H9 (cell line): ENCODE data around the gene FOXF2. TPM values are rescaled to one million over a fixed set of nuclear protein-coding genes. Genes with fewer than 3 reads are reported as not detected.

Source experiments
- DNase-seq: peaks from one replicate; pipeline ENCODE4 v3.0.0-alpha.2; 2017
- H2AFZ ChIP-seq: one replicate; pipeline ENCODE4 v1.6.1; 2013; ENCODE audit warnings: mild to moderate bottlenecking, low read length, control low read depth, moderate library complexity
- H2AK5ac ChIP-seq: 2 replicates; pipeline ENCODE4 v1.6.1; 2013; ENCODE audit warnings: low read length, control low read depth, mixed read lengths; ENCODE audit not compliant: insufficient read length
- H2BK120ac ChIP-seq: one replicate; pipeline ENCODE4 v1.6.1; 2013; ENCODE audit warnings: low read depth, mild to moderate bottlenecking, low read length, control low read depth, inconsistent platforms; ENCODE audit not compliant: poor library complexity, severe bottlenecking
- H2BK12ac ChIP-seq: 2 replicates; pipeline ENCODE4 v1.6.1; 2013; ENCODE audit warnings: low read length, control low read depth, mixed read lengths, low read depth; ENCODE audit not compliant: insufficient read length
- H2BK15ac ChIP-seq: 2 replicates; pipeline ENCODE4 v1.6.1; 2013; ENCODE audit warnings: low read depth, low read length, control low read depth
- H2BK20ac ChIP-seq: one replicate; pipeline ENCODE4 v1.6.1; 2013; ENCODE audit warnings: low read depth, mild to moderate bottlenecking, low read length, control low read depth, inconsistent platforms; ENCODE audit not compliant: poor library complexity, severe bottlenecking
- H2BK5ac ChIP-seq: 2 replicates; pipeline ENCODE4 v1.6.1; 2013; ENCODE audit warnings: low read length, control low read depth, mixed read lengths; ENCODE audit not compliant: insufficient read length
- H3K14ac ChIP-seq: 2 replicates; pipeline ENCODE4 v1.6.1; 2013; ENCODE audit warnings: low read length, control low read depth; ENCODE audit not compliant: insufficient read depth
- H3K18ac ChIP-seq: 2 replicates; pipeline ENCODE4 v1.6.1; 2013; ENCODE audit warnings: low read depth, mild to moderate bottlenecking, mixed read lengths, low read length, control low read depth; ENCODE audit not compliant: insufficient read length
- H3K23ac ChIP-seq: 2 replicates; pipeline ENCODE4 v1.6.1; 2013; ENCODE audit warnings: low read length, control low read depth, mixed read lengths, low read depth; ENCODE audit not compliant: insufficient read length
- H3K23me2 ChIP-seq: 2 replicates; pipeline ENCODE4 v1.6.1; 2013; ENCODE audit warnings: low read depth, mild to moderate bottlenecking, mixed read lengths, low read length, control low read depth; ENCODE audit not compliant: insufficient read length, poor library complexity, severe bottlenecking
- H3K27ac ChIP-seq: 2 replicates; pipeline ENCODE4 v1.5.1; 2013; ENCODE audit warnings: low read length, control low read depth, mixed read lengths, low read depth; ENCODE audit not compliant: insufficient read length
- H3K27me3 ChIP-seq: 2 replicates; pipeline ENCODE4 v1.6.1; 2013; ENCODE audit warnings: low read length, control low read depth, inconsistent platforms; ENCODE audit not compliant: insufficient read depth
- H3K4ac ChIP-seq: 2 replicates; pipeline ENCODE4 v1.6.1; 2013; ENCODE audit warnings: low read depth, mild to moderate bottlenecking, control low read depth, inconsistent platforms, low read length, moderate library complexity
- H3K4me1 ChIP-seq: 2 replicates; pipeline ENCODE4 v1.6.1; 2013; ENCODE audit warnings: low read length, control low read depth, inconsistent platforms; ENCODE audit not compliant: insufficient read depth
- H3K4me2 ChIP-seq: 2 replicates; pipeline ENCODE4 v1.6.1; 2013; ENCODE audit warnings: low read length, control low read depth, mixed read lengths; ENCODE audit not compliant: insufficient read length, insufficient read depth
- H3K56ac ChIP-seq: 2 replicates; pipeline ENCODE4 v1.6.1; 2013; ENCODE audit warnings: low read depth, mild to moderate bottlenecking, mixed read lengths, low read length, control low read depth; ENCODE audit not compliant: insufficient read length
- H3K79me1 ChIP-seq: 2 replicates; pipeline ENCODE4 v1.6.1; 2013; ENCODE audit warnings: low read depth, mild to moderate bottlenecking, moderate library complexity, low read length, control low read depth, inconsistent platforms; ENCODE audit not compliant: insufficient read depth, poor library complexity, severe bottlenecking
- H3K79me2 ChIP-seq: 2 replicates; pipeline ENCODE4 v1.6.1; 2013; ENCODE audit warnings: low read length, control low read depth, inconsistent platforms; ENCODE audit not compliant: insufficient read depth
- H3K9ac ChIP-seq: 2 replicates; pipeline ENCODE4 v1.6.1; 2013; ENCODE audit warnings: low read length, control low read depth, mixed read lengths; ENCODE audit not compliant: insufficient read length; ENCODE audit errors: extremely low read depth
- H3K9me3 ChIP-seq: one replicate; pipeline ENCODE4 v1.6.1; 2013; ENCODE audit warnings: low read depth, low read length, inconsistent platforms; ENCODE audit not compliant: control insufficient read depth
- H3T11ph ChIP-seq: one replicate; pipeline ENCODE4 v1.6.1; 2013; ENCODE audit warnings: mild to moderate bottlenecking, low read length, control low read depth, inconsistent platforms
- H4K20me1 ChIP-seq: one replicate; pipeline ENCODE4 v1.6.1; 2013; ENCODE audit not compliant: control insufficient read depth, insufficient read length, insufficient read depth
- H4K5ac ChIP-seq: 2 replicates; pipeline ENCODE4 v1.6.1; 2013; ENCODE audit warnings: low read depth, mild to moderate bottlenecking, mixed read lengths, low read length, control low read depth; ENCODE audit not compliant: insufficient read length
- H4K8ac ChIP-seq: replicated peaks from 2 replicates; pipeline ENCODE4 v1.6.1; 2013; ENCODE audit warnings: low read length, control low read depth, mixed read lengths, low read depth; ENCODE audit not compliant: insufficient read length
- H4K91ac ChIP-seq: 2 replicates; pipeline ENCODE4 v1.6.1; 2013; ENCODE audit warnings: low read depth, mild to moderate bottlenecking, moderate library complexity, mixed read lengths, low read length, control low read depth; ENCODE audit not compliant: insufficient read length
- H3K27ac Mint-ChIP-seq, 3 experiments: 2 replicates in 2 of 3; 3 replicates in 1 of 3; pipeline ENCODE4 v1.8.0; 2020 to 2021; ENCODE audit warnings: mixed read lengths in 3 of 3, mild to moderate bottlenecking in 1 of 3, moderate library complexity in 1 of 3
- H3K27me3 Mint-ChIP-seq: 2 replicates; pipeline ENCODE4 v1.8.0; 2021; ENCODE audit warnings: low read depth, mild to moderate bottlenecking, moderate library complexity, mixed read lengths
- H3K36me3 Mint-ChIP-seq, 3 experiments: 2 replicates in 2 of 3; 3 replicates in 1 of 3; pipeline ENCODE4 v1.8.0; 2020 to 2021; ENCODE audit warnings: low read depth in 3 of 3, mixed read lengths in 3 of 3; ENCODE audit not compliant: insufficient read depth in 1 of 3
- H3K4me1 Mint-ChIP-seq, 2 experiments: 2 replicates each; pipeline ENCODE4 v1.8.0; 2020; ENCODE audit warnings: mixed read lengths in 2 of 2
- H3K4me3 Mint-ChIP-seq, 2 experiments: 2 replicates in 1 of 2; 3 replicates in 1 of 2; pipeline ENCODE4 v1.8.0; 2020 to 2021; ENCODE audit warnings: mild to moderate bottlenecking in 2 of 2, mixed read lengths in 2 of 2, moderate library complexity in 1 of 2
- H3K9me3 Mint-ChIP-seq, 2 experiments: 2 replicates in 1 of 2; 3 replicates in 1 of 2; pipeline ENCODE4 v1.8.0; 2020; ENCODE audit warnings: mild to moderate bottlenecking in 2 of 2, mixed read lengths in 2 of 2, moderate library complexity in 1 of 2
- WGBS: extraction: QIAGEN DNeasy Blood & Tissue Kit; methylation state at CpG from one replicate; pipeline ENCODE4 v1.1.7; 2013; ENCODE audit warnings: missing lambda C conversion rate, low lambda C conversion rate, mixed read lengths; ENCODE audit not compliant: insufficient read length; ENCODE audit errors: extremely low coverage; 5-methylcytosine and 5-hydroxymethylcytosine counted together
- total RNA-seq: library from RNA; stranded (reverse); gene quantifications from 2 replicates; pipeline ENCODE4 v1.2.1, GENCODE V29; 2021
- TF ChIP-seq, protein P1 (sequence below): fragments of 200-600 bp; sonication (generic); conservative IDR thresholded peaks from 3 replicates; pipeline ENCODE4 v1.8.0; 2021; ENCODE audit warnings: antibody characterized with exemption, mild to moderate bottlenecking

Gene FOXF2
- total RNA-seq, 1 experiment from 2014 or later = not detected

DNA sequence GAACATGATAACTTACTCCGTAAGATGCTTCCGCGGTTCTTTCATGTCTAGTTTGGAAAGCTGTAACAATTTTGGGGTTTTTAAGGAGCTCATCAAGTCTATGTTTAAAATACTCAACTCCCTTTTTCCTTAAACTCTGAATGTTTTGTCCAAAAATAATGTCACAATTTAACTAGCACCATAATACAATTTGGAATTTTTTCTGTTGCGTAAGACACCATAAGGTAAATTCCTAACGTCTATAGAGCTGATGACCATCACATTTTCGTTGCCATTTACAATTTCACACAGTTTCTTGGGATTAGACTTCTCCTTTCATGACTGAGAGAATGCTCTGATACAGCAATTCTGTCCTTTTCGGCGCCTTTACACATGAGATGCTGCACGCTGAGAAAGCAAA lies 26.7 kb upstream of the FOXF2 start:
- H3K23me2 ChIP-seq = no peaks in the 10 kb centered on the region
- H3K56ac ChIP-seq = no peak overlapping the region
- Mint-ChIP-seq H3K9me3 (no peaks in the 10 kb centered on the region; a peak in 1 of 5 replicates), H3K4me1 (peaks cover 6 to 8% of the 10 kb centered on the region in 2 experiments; a peak in 3 of 4 replicates), H3K27me3 (peaks cover 20% of the 10 kb centered on the region), H3K27ac (no peak overlapping the region), H3K4me3 (no peak overlapping the region), H3K36me3 (no peaks in the 10 kb centered on the region)
- H3K14ac ChIP-seq = no peak overlapping the region
- H3K79me2 ChIP-seq = no peaks in the 10 kb centered on the region
- H3K27ac ChIP-seq = no peak overlapping the region
- H3K9me3 ChIP-seq = no peaks in the 10 kb centered on the region
- H2BK5ac ChIP-seq = no peak overlapping the region
- H4K8ac ChIP-seq = no peak overlapping the region
- no peak overlapping the region for H4K91ac ChIP-seq
- DNase-seq = no peak
- no peak overlapping the region for H2BK20ac ChIP-seq
- no peaks in the 10 kb centered on the region for H3K27me3 ChIP-seq
- no peak overlapping the region for H3K23ac ChIP-seq
- H3T11ph ChIP-seq = no peak overlapping the region
- TF ChIP-seq, protein P1, sequence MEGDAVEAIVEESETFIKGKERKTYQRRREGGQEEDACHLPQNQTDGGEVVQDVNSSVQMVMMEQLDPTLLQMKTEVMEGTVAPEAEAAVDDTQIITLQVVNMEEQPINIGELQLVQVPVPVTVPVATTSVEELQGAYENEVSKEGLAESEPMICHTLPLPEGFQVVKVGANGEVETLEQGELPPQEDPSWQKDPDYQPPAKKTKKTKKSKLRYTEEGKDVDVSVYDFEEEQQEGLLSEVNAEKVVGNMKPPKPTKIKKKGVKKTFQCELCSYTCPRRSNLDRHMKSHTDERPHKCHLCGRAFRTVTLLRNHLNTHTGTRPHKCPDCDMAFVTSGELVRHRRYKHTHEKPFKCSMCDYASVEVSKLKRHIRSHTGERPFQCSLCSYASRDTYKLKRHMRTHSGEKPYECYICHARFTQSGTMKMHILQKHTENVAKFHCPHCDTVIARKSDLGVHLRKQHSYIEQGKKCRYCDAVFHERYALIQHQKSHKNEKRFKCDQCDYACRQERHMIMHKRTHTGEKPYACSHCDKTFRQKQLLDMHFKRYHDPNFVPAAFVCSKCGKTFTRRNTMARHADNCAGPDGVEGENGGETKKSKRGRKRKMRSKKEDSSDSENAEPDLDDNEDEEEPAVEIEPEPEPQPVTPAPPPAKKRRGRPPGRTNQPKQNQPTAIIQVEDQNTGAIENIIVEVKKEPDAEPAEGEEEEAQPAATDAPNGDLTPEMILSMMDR = no peak
- H3K4me2 ChIP-seq = no peak overlapping the region
- H3K18ac ChIP-seq = no peak overlapping the region
- no peak overlapping the region for H2BK15ac ChIP-seq
- H2BK120ac ChIP-seq = no peak overlapping the region
- no CpG with 5 or more reads among the region's 9 CpGs for WGBS
- H2AFZ ChIP-seq = no peak overlapping the region
- no peaks in the 10 kb centered on the region for H4K20me1 ChIP-seq
- H2AK5ac ChIP-seq = no peak overlapping the region
- no peak overlapping the region for H3K9ac ChIP-seq
- H2BK12ac ChIP-seq = no peak overlapping the region
- H3K4ac ChIP-seq = no peak overlapping the region
- H3K79me1 ChIP-seq = no peaks in the 10 kb centered on the region
- no peaks in the 10 kb centered on the region for H3K4me1 ChIP-seq
- H4K5ac ChIP-seq = no peak overlapping the region
